Right cardiac atrium (tissue), 5 donors: Measurements from ENCODE around the gene EEF1G. TPM values are rescaled to one million over a fixed set of nuclear protein-coding genes. Genes with fewer than 3 reads are reported as not detected.
"Not testable (repeated sequence)": the region's sequence is repeated elsewhere in the genome, so short reads cannot be mapped to it uniquely, and the experiment has no call there.

Experiments used
- ATAC-seq, 2 donors: fragments of 200-7000 bp; cut with Tn5 transposase; one replicate each; pipeline versions ENCODE4 v1.8.0 to v1.9.1; 2020; ENCODE audit warnings: moderate library complexity in 2 of 2, mild to moderate bottlenecking in 1 of 2
- DNase-seq, 3 donors: peaks; one replicate each; pipeline ENCODE4 v3.0.0-alpha.2; 2020
- H3K27ac ChIP-seq: one replicate; pipeline ENCODE4 v1.5.1; 2013; ENCODE audit warnings: mild to moderate bottlenecking, low read length, control low read depth, moderate library complexity
- H3K27me3 ChIP-seq: one replicate; pipeline ENCODE4 v1.6.1; 2013; ENCODE audit not compliant: control insufficient read depth, insufficient read depth
- H3K4me1 ChIP-seq: one replicate; pipeline ENCODE4 v1.6.1; 2013; ENCODE audit warnings: low read length; ENCODE audit not compliant: control insufficient read depth, insufficient read depth
- H3K4me3 ChIP-seq: one replicate; pipeline ENCODE4 v1.5.1; 2013; ENCODE audit warnings: low read length, control low read depth
- H3K9me3 ChIP-seq: one replicate; pipeline ENCODE4 v1.6.1; 2013; ENCODE audit warnings: low read length; ENCODE audit not compliant: control insufficient read depth
- WGBS: extraction: QIAGEN DNeasy Blood & Tissue Kit; methylation state at CpG from one replicate; pipeline ENCODE4 v1.1.7; 2013; 5-methylcytosine and 5-hydroxymethylcytosine counted together
- intact Hi-C, 4 donors: fragments of 100-400 bp; cut with DNase I; formaldehyde crosslinking; loops; one replicate each; pipeline versions ENCODE4 v1.11.0 to v1.14.0; 2022 to 2023
- long read RNA-seq, 4 donors: library from polyadenylated mRNA; unstranded; transcript quantifications; one replicate each; pipeline ENCODE4 v2.0.0, GENCODE V29; 2020 to 2021
- polyA plus RNA-seq: library from polyadenylated mRNA; stranded (reverse); fragments of 200-250 nt; gene quantifications from one replicate; pipeline ENCODE4 v1.2.3, GENCODE V29; 2013
- total RNA-seq, 4 donors: library from RNA; stranded (reverse); fragmentation: NEBNext Ultra II Directional; extraction: Animal tissue kit (Norgen Biotek cat#: 25700); gene quantifications; one replicate each; pipeline ENCODE4 v1.2.1, GENCODE V29; 2021
- donor health status: healthy with polysubstance abuse.
- donor health status: DM: no; HTN: yes; CAD: no.
- donor health status: DM: no; HTN: no; CAD: no.
- donor health status: DM: no; HTN: yes; CAD: no; lungs with severe emphysema.
- donor health status: DM: yes; HTN: yes; CAD: no.

Gene EEF1G, protein sequence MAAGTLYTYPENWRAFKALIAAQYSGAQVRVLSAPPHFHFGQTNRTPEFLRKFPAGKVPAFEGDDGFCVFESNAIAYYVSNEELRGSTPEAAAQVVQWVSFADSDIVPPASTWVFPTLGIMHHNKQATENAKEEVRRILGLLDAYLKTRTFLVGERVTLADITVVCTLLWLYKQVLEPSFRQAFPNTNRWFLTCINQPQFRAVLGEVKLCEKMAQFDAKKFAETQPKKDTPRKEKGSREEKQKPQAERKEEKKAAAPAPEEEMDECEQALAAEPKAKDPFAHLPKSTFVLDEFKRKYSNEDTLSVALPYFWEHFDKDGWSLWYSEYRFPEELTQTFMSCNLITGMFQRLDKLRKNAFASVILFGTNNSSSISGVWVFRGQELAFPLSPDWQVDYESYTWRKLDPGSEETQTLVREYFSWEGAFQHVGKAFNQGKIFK
- 1,000 to 10,000 TPM in 1 of 4 donors, 100 to 1,000 TPM in 3; 807 to 1,060 (median 897) TPM for total RNA-seq
- 770 TPM for polyA plus RNA-seq
- long read RNA-seq, donor 1, transcript EEF1G-201 (10 exons, 1,523 nt): major isoform, 1,867 of 1,912 reads
- long read RNA-seq, donor 1, transcript EEF1G-203 (9 exons, 2,496 nt): minor isoform, 19 of 1,912 reads
- long read RNA-seq, donor 1, partial matches to known transcripts: 14 of 1,912 reads
- long read RNA-seq, donor 1, other reads (novel, unspliced or antisense): 12 of 1,912 reads
- long read RNA-seq, donor 2, transcript EEF1G-203 (9 exons, 2,496 nt): minor isoform, 13 of 900 reads
- long read RNA-seq, donor 2, transcript EEF1G-201 (10 exons, 1,523 nt): major isoform, 879 of 900 reads
- long read RNA-seq, donor 2, partial matches to known transcripts: 5 of 900 reads
- long read RNA-seq, donor 2, other reads (novel, unspliced or antisense): 3 of 900 reads
- long read RNA-seq, donor 3, transcript EEF1G-201 (10 exons, 1,523 nt): major isoform, 6,364 of 6,589 reads
- long read RNA-seq, donor 3, transcript EEF1G-203 (9 exons, 2,496 nt): minor isoform, 160 of 6,589 reads
- long read RNA-seq, donor 3, partial matches to known transcripts: 9 of 6,589 reads
- long read RNA-seq, donor 3, other reads (novel, unspliced or antisense): 56 of 6,589 reads
- long read RNA-seq, donor 4, transcript EEF1G-201 (10 exons, 1,523 nt): major isoform, 924 of 973 reads
- long read RNA-seq, donor 4, transcript EEF1G-203 (9 exons, 2,496 nt): minor isoform, 14 of 973 reads
- long read RNA-seq, donor 4, partial matches to known transcripts: 28 of 973 reads
- long read RNA-seq, donor 4, other reads (novel, unspliced or antisense): 7 of 973 reads

DNA sequence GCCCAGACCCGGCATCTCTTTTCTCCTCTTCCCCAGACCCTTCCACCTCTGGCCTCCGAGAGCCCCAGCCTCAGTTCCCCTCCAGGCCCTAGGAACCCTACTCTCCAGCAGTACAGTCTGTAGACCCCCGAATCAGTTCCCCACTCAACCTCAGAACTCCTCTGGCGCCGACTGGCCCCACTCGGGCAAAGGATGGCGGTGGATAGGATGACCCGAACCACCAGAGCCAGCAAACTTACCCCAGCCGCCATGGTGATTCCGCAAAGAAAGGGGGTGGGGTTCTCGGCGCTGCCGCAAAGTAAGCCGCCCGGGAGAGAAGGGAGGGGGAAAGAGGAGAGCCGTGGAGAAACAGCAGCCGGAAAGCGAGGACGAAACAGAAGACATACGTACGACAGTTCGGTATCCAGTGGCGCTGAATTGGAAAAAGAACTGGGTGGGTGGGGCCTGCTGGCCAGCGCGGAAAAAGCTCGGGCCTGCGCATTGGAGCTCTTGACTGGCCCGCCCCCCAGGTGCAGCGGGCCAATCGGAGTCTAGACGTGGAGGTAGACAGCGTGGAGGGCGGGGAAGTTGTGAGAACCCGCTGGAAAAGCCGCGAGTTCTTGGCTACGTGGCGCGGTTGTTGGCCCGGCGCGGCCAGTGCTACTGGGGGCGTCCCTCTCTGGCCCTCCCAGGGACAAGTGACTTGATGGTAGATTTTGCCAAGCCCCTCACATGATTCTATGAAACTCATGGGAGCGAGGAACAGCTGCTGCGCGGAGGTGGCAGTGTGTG, at the start of gene EEF1G:
Gene EEF1G, minus strand, starts transcription at position 300 of the 771 bp plus-strand sequence. Its CDS starts 49 bp downstream, at position 251.
- under 1% methylated on average over 46 of the region's 46 CpGs for WGBS
- peak within 1 kb of the TSS; percentile 75 for H3K27ac ChIP-seq
- peak; percentile 93 to 97 for ATAC-seq
- peaks cover 2% of the 10 kb centered on the region for H3K4me1 ChIP-seq
- intact Hi-C loops: no loop called here
- peak within 1 kb of the TSS; percentile 86 for H3K4me3 ChIP-seq
- DNase-seq: peak; percentile 98 to 99 (median 99)
- H3K27me3 ChIP-seq: no peaks in the 10 kb centered on the region
- H3K9me3 ChIP-seq: no peaks in the 10 kb centered on the region

DNA sequence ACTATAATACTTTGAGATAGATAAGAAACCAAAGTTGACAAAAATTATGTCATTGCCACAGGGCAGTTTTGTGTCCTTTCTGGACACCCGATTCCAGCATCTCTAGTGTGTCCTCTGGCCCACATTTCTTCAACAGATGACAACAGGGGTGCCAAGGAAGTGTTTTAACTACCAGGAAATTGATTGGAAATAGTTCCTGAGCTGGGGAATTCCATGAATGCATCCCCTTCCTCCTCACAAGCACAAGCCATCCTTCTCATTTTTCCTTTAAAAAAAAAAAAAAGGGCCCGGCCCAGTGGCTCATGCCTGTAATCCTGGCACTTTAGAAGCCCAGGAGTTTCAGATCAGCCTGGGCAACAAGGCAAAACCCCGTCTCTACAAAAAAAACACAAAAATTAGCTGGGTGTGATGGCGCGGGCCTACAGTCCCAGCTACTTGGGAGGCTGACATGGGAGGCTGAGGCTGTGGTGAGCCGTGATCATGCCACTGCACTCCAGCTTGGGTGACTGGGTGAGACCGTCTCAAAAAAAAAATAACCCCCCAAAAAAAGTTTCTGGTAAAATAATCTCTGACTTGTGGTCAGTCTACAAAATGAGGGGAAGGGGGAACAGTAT, 48.9 kb upstream of the EEF1G start:
- Histone ChIP-seq H3K9me3 (no peaks in the 10 kb centered on the region), H3K4me1 (peaks cover 3% of the 10 kb centered on the region), H3K27me3 (no peaks in the 10 kb centered on the region), H3K4me3 (no peak overlapping the region), H3K27ac (peak overlapping the region; percentile 92)
- ATAC-seq: no peak
- no peak for DNase-seq
- intact Hi-C loops: no loop called here
- 76% methylated on average over 7 of the region's 7 CpGs for WGBS

DNA sequence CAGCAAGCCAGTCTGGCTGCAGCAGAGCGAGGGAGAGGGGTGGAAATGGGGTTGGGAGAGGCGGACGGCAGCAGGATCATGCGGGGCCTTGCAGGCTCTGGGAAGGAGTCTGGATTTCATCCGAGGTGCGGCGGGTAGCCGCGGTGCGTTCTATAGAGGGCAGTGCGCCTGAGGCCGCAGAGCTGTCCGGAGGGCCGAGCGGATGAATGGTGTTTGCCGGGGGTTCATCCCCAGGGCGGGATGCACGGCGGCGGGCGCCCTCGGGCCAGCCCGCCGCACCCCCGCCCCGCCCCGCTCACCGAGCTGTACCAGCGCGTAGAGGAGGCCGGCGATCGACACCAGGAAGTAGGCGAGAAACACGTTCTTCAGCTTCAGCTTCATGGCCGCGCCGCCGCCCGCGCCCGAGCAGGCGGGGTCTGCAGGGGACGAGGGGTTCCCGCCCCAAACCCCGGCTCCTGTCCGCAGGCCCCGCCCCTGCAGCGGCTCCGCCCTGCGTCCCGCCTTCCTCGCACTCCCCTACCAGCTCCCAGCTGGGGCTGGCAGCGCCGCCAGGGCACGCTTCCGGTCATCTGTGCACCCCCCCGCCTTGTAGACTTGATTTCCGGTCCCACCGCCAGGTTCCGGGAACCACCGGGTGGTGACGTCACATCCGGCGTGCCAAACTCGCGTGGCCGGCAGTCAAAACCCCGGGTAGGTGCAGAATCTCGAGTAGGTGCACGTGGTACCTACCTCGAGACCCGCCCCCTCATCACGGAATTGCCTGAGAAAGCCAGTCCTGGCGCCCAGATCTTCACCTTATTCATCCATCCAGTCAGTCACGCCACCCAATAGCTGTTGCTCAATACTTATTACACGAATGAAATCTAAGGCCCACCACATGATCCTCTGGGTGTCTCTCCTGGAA, 48.1 kb upstream of the EEF1G start, which contains the start of gene B3GAT3:
Gene B3GAT3, minus strand, starts transcription at position 420 of the 904 bp plus-strand sequence. Its CDS starts 39 bp downstream, at position 381.
- ATAC-seq: peak; percentile 99
- WGBS: under 1% methylated on average over 77 of the region's 77 CpGs
- intact Hi-C loops: no loop called here

DNA sequence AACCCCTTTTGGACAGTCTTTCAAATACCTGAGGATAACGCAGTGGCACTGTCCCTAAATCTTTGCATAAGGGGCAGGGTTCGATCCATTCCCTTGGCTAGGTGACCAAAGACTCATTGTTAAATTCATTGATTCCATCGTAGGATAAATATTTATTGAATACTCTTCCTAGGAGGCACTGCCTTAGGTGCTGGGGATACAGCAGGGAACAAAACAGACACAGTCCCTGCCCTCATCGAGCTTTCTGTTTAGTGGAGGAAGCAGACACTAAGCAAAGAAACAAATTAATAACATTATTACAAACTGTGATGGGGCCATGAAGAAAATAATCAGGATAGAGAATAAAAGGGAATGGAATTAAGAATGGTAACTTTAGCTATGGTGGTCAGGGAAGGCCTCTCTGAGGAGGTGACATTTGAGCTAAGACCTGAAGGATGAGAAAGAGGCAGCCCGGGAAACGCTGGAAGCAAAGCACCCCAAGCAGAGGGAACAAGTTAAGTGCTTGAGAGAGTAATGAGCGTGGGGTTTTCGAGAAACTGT, 47.4 kb upstream of the EEF1G start:
- H3K4me3 ChIP-seq: peak overlapping the region; percentile 67
- no peaks in the 10 kb centered on the region for H3K27me3 ChIP-seq
- DNase-seq: no peak
- WGBS: 30% methylated on average over 8 of the region's 8 CpGs
- no peaks in the 10 kb centered on the region for H3K9me3 ChIP-seq
- H3K4me1 ChIP-seq: peaks cover 3% of the 10 kb centered on the region
- no peak for ATAC-seq
- peak overlapping the region; percentile 87 for H3K27ac ChIP-seq
- intact Hi-C loops: no loop called here

More for the DNA sequence above, 48.1 kb upstream of the EEF1G start, which contains the start of gene B3GAT3:
- peak; percentile 99 to 100 (median 100) for DNase-seq
- Histone ChIP-seq H3K4me3 (peak within 1 kb of the TSS; percentile 67), H3K27me3 (no peaks in the 10 kb centered on the region), H3K4me1 (peaks cover 3% of the 10 kb centered on the region), H3K9me3 (no peaks in the 10 kb centered on the region), H3K27ac (peak within 1 kb of the TSS; percentile 92)

DNA sequence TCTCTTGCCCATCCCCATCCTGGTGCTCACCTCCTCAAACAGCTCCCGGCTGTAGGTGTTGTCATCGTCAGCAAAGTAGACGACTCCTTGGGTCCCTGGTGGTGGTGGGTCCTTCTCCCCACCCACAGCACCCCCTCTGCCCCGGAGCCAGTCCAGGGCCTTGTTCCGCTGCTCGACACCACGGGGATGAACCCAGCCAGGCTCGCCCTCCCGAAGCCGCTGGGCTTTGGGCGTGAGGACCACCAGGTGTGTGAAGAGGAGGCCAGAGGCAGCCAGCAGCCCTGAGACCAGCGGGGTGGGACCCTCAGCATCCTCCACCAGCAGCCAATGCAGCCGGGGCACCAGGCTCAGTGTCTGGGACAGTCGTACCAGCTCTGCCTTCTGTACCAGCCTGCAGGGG, 43.3 kb upstream of the EEF1G start:
- H3K27ac ChIP-seq, intact Hi-C loops, ATAC-seq, H3K4me1 ChIP-seq, H3K4me3 ChIP-seq, H3K27me3 ChIP-seq, H3K9me3 ChIP-seq: not testable (repeated sequence)
- DNase-seq: peak in 1 of 3 donors; percentile 46
- 95% methylated on average over 14 of the region's 14 CpGs for WGBS

DNA sequence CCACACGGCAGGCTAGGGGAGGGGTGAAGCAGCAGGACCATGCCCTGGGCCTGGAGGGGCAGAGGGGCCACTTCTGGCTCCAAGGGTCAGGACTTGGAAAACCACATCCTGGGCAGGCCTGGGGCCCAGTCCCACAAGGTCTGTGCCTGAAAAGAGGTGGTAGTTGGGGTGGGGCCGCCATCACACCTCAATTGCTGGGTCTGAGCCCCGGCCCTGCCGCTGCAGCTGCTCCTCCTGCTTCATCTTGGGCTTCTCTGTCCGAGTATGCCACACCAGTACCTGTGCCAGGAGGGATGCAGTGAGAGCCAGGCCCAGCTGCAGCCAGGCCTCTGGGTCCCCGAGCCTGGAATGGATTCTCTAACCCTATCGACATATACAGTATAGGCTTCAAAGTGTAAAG, 41.8 kb upstream of the EEF1G start:
- intact Hi-C loops: no loop called here
- 86% methylated on average over 7 of the region's 7 CpGs for WGBS
- ATAC-seq (no peak), DNase-seq (peak in 2 of 3 donors; percentile 37 to 51)
- Histone ChIP-seq H3K27me3 (no peaks in the 10 kb centered on the region), H3K9me3 (no peaks in the 10 kb centered on the region), H3K4me1 (no peaks in the 10 kb centered on the region), H3K4me3 (no peak overlapping the region), H3K27ac (no peak overlapping the region)

DNA sequence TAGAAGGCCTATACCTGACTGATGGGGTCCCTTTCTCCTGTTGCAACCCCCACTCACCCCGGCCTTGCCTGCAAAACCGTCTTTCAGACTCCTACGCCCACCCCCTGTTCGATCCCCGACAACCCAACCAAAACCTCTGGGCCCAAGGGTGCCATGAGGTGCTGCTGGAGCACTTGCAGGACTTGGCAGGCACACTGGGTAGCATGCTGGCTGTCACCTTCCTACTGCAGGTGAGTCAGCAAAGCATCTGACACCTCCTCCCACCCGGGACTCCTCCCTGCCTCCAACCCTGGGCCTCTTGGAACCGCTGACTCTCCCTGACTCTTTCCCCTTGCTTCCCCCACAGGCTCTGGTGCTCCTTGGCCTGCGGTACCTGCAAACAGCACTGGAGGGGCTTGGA, 40.6 kb upstream of the EEF1G start:
- WGBS: 69% methylated on average over 8 of the region's 8 CpGs
- intact Hi-C loops: loop anchor here in 1 of 4 donors (5.0 kb wide), 1 partner anchor 78 kb away; no protein-coding TSS in a partner anchor
- Histone ChIP-seq H3K27me3 (no peaks in the 10 kb centered on the region), H3K27ac (no peak overlapping the region), H3K4me3 (no peak overlapping the region), H3K4me1 (no peaks in the 10 kb centered on the region), H3K9me3 (no peaks in the 10 kb centered on the region)
- DNase-seq (peak in 1 of 3 donors; percentile 56), ATAC-seq (no peak)

DNA sequence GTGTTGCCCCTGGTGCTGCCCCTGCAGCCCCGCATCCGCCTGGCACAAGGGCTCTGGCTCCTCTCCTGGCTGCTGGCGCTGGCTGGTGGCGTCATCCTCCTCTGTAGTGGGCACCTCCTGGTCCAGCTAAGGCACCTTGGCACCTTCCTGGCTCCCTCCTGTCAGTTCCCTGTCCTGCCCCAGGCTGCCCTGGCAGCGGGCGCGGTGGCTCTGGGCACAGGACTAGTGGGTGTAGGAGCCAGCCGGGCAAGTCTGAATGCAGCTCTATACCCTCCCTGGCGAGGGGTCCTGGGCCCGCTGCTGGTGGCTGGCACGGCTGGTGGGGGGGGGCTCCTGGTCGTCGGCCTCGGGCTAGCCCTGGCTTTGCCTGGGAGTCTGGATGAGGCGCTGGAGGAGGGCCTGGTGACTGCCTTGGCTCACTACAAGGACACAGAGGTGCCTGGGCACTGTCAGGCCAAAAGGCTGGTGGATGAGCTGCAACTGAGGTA, 39.6 kb upstream of the EEF1G start:
- Histone ChIP-seq H3K27me3 (no peaks in the 10 kb centered on the region), H3K4me3 (no peak overlapping the region), H3K9me3 (no peaks in the 10 kb centered on the region), H3K4me1 (no peaks in the 10 kb centered on the region), H3K27ac (peak overlapping the region; percentile 6)
- DNase-seq (peak in 1 of 3 donors; percentile 76), ATAC-seq (peak; percentile 5 to 6)
- 57% methylated on average over 15 of the region's 15 CpGs for WGBS
- intact Hi-C loops: loop anchor here in 1 of 4 donors (5.0 kb wide), 1 partner anchor 79 kb away; no protein-coding TSS in a partner anchor
